Endometrium (tissue), 2 donors: Measurements from ENCODE around the gene RTN1.

Experiments used
- FAIRE-seq: peaks from 2 replicates; lab custom pipeline; 2012; peaks lifted over from hg19 to GRCh38; lab: Jason Lieb, UNC
- donor health status: control.
- donor health status: control.

RTN1 gene

GRCh38 chr14:59787045-59787674 is 83.4 kb downstream of the RTN1 start:
- FAIRE-seq: no peak

DNA sequence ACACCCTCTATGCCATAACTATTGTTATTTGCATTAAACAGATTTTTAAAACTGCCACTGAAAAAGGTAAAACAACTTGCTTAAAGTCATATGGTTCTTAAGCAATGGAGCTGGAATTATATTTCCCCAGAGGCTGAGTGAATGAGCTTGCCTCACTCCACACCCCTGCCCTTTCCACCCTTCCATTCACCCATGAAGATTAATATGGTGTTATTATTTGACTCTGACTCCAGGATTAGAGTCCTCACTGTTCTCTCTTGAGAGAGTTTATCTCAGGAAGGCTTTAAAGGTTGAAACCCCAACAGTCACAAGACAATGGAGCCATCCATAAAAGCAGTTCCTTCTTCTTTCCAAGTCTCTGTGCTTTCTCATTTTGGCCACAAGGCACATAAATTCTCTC is 84.9 kb downstream of the RTN1 start:
- FAIRE-seq: no peak

- FAIRE-seq: no peak
These were observed 87.8 kb downstream of the RTN1 start for GRCh38 chr14:59782760-59783159.

GRCh38 chr14:59777006-59777579 is 93.5 kb downstream of the RTN1 start:
- FAIRE-seq: no peak

DNA sequence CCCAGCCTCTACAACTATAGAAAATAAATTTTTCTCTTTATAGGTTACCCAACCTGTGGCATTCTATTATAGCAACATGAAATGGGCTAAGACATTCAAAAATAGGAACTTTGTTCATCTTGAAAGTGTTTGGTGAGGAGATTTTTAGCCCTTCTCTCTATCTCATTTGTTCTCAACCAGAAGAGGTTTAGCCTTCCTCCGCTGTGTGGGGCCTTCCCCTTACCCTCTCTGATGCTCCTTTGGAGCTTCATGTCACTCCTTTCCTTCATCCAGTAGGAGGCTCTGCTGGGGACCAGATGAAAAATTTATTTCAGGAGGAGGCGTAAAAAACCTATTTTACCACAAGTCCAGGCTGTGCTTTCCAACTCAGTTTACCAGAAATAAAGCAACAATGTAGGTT is 94.1 kb downstream of the RTN1 start:
- FAIRE-seq: no peak

- FAIRE-seq: peak; percentile 78
These were observed 98.3 kb downstream of the RTN1 start for GRCh38 chr14:59772233-59772632.

GRCh38 chr14:59771577-59771976 is 99.0 kb downstream of the RTN1 start:
- FAIRE-seq: no peak

- no peak for FAIRE-seq
These were observed 101.0 kb downstream of the RTN1 start for GRCh38 chr14:59769586-59769985.

GRCh38 chr14:59768855-59769375 is 101.7 kb downstream of the RTN1 start:
- no peak for FAIRE-seq

DNA sequence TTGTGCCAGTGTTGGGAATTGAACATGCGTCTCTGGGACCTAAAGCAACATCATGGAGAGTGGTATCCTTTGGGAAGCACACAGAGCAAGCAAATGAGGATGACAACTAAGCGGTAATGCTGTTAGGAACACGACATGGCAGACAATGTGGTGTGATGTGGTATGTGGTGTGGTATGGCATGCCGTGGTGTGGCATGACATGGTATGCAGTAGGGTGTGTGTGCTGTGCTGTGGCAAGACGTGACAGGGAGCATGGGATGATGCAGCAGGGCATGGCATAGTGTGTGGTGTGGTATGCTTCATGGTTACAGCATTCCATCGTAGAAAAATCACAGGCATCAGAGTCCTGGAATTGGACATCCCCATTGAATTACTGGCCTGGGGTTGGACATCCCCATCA is 108.7 kb downstream of the RTN1 start:
- no peak for FAIRE-seq

- no peak for FAIRE-seq
These were observed 115.0 kb downstream of the RTN1 start for GRCh38 chr14:59755409-59756135.

DNA sequence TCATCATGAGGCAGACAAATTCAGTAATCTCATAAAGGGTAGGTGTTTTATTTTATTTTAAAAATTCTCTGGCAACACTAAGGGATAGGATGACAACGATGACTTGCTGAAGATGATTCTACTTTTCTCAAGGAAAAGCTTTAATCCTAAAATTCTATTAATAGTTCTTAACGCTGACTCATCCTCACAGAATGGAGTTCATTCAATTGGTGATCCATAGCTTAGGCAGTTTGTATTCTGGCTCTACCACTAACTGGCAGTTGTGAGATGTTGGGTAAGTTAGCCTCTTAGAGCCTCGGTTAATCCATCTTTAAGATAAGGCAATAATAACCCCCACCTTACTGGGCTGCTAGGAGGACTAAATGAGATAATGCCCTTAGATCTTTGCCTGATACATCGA is 116.3 kb downstream of the RTN1 start:
- FAIRE-seq: no peak

- FAIRE-seq: no peak
These were observed 117.1 kb downstream of the RTN1 start for GRCh38 chr14:59753512-59753911.

GRCh38 chr14:59751578-59751977 is 119.0 kb downstream of the RTN1 start:
- no peak for FAIRE-seq

DNA sequence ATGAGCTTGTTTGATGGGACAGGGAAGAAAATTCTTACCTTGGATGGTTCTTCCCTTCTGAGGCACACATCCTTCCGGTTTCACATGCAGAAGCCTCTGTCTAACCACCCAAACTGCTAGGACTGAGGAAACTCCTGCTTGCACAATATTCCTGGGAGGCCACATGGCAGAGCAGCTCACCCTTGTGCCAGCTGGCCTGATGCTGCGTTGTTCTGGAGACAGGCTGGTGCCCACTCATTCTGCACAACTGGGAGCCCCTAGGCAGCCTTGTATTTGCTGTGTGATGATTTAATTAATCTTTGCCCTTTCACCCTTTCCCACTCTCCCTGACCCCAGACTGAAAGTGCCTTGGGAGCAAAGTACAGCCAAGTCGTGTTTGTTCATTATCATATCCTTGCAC is 130.8 kb downstream of the RTN1 start:
- FAIRE-seq: no peak

GRCh38 chr14:59728304-59728703 is 142.3 kb downstream of the RTN1 start:
- no peak for FAIRE-seq

DNA sequence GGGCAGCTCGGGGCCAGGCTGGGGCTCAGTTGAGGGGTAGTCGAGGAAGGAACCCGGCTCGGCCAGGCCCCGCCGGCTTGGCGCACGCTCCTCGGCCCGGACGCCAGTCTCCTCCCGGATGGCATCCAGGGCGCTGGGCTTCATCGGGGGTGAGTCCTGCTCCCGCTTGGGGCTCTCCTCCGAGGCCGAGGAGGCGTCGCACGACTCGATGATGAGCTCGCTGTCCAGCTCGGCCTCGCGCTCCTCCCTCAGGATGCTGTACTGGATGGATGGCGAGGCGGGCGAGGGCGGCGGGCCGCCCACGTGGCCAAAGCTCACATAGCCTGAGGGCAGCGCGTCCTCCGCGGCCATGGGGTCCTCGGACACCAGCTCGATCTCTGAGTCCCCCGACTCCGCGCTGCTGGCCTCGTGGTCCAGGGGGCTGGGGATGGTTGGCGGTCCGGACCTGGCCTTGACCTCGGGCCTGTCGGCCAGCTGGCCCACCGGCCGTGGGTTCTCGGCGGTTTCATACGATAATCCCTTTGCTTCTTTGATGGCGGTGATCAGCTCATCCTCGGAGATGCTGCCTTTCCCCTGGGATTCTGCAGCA is 143.4 kb downstream of the RTN1 start:
- FAIRE-seq: no peak

- no peak for FAIRE-seq
These were observed 159.5 kb downstream of the RTN1 start for GRCh38 chr14:59711080-59711479.

DNA sequence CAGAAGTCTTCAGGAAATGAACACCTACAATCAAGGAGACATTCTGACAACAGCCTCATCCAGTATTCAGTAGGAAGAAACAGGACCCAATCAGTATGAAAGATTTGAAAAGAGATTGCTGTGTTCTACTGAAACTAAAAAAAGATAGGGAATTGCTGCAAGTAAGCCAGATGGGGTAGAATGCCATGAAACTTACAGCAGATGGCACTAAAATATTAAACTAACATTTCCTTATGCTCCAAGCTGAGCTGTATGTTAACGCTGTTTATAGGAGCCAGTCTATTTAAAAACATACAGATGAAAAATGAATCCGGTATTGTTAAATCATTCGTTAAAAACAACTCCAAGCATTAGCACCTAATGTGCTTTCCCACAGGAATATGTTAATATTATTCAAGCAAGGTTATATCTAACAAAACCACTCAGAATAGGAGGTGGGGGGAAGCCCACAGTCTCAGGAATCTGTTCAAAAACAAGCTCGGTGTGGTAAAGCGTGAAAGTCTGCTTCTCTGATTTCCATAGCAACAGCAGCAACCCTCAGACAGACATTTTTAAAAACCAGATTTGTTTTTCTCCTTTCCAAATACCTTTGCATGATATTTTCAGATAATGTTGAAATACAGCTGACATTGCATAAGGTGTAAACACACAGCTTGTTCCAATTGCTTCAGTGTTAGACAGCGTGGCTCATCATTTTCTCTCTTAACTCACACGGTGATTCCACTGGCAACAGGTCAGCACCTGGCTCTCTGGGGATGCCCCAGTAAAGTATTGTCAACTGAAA is 162.6 kb downstream of the RTN1 start:
- no peak for FAIRE-seq

DNA sequence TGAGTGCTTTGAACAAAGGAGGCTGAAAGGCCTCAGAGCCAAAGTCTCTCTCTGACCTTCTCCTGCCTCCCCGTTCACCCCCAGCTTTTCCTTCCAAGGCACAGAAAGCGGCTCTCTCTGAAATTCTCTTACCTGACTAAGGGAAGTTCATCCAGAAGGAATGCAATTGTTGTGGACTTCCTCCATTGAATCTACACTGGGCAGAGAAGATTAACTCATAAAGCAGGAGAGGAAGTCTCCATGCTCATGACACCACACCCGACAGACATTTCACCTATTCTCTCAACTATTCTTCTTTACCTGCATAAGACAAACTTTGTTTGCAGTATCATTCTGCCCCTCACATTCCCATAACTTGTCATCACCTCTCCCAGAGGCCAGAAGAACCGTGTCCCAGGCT is 164.7 kb downstream of the RTN1 start:
- no peak for FAIRE-seq

DNA sequence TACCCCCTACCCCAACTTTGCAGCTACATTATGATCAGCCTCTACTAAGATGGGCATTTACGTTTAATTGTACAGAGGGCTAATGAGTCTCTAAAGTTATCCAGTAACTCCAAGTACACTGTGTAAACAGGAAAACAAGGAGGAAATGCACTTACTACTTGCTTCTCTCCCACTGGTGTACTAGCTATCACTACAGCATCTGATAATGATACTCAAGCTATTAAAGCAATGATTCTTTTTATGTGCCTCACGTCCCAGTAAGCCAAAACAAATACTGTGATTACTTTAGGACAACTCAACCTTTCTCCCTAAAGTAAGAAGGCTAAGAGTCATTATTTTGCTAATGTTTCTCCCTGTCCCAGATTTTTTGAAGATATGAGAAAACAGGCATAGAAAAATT is 165.3 kb downstream of the RTN1 start:
- FAIRE-seq: no peak

DNA sequence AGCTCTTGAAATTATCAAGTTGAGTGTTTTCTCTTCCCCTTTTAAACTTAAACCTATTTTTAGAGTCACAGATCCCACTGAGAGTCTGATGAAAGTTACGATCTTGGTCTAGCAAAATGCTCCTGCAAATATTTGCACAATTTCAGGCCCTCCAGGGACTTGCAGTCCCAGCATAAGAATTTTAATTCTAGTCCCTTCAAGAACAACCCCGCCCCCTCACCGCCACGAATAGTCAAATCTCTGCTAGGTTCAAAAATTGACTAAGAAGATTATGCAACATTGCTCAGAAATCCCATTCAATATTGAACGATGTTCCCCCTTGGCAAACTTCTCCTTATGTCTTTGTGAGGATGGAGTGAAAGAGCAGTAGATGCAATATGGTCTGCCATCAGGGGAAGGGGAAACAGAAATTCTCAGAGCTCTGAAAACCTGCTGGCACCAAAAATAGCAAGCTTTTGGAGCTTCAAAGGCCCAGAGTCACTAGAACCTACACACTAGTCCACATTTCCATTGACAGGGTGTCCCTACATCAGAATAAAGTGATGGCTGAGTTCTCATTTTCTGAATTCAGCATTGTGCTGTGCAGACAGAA is 166.4 kb downstream of the RTN1 start:
- no peak for FAIRE-seq
